Tibial nerve (tissue), 4 donors: ENCODE data around the gene TTC27. TPM values are rescaled to one million over a fixed set of nuclear protein-coding genes. Genes with fewer than 3 reads are reported as not detected.

Experiments
- DNase-seq, 2 donors: peaks; one replicate each; pipeline ENCODE4 v3.0.0-alpha.2; 2019; ENCODE audit warnings: low spot score in 2 of 2
- H3K27ac ChIP-seq, 4 donors: fragments of 200-600 bp; sonication (generic) in 3 of 4; one replicate each; pipeline ENCODE4 v1.5.1; 2017 to 2019; ENCODE audit warnings: mild to moderate bottlenecking in 1 of 4
- H3K27me3 ChIP-seq, 2 donors: fragments of 200-600 bp; sonication (generic) in 1 of 2; one replicate each; pipeline versions ENCODE4 v1.5.1 to v1.6.0; 2017 to 2019
- H3K36me3 ChIP-seq, 3 donors: fragments of 200-600 bp; sonication (generic); one replicate each; pipeline ENCODE4 v1.5.1; 2018 to 2019
- H3K4me1 ChIP-seq, 4 donors: fragments of 200-600 bp; sonication (generic) in 3 of 4; one replicate each; pipeline ENCODE4 v1.5.1; 2017 to 2019
- H3K4me3 ChIP-seq, 4 donors: fragments of 200-600 bp; sonication (generic) in 3 of 4; one replicate each; pipeline ENCODE4 v1.5.1; 2017 to 2019; ENCODE audit warnings: mild to moderate bottlenecking in 1 of 4, moderate library complexity in 1 of 4
- H3K9me3 ChIP-seq, 4 donors: fragments of 200-600 bp; sonication (generic) in 3 of 4; one replicate each; pipeline ENCODE4 v1.5.1; 2017 to 2019
- EP300 ChIP-seq, 2 donors: sonication (generic); formaldehyde crosslinking; IDR thresholded peaks; one replicate each; pipeline ENCODE4 v1.6.1; 2017; ENCODE audit warnings: antibody characterized with exemption in 2 of 2, mild to moderate bottlenecking in 1 of 2
- POLR2A ChIP-seq, 2 donors: fragments of 450-650 bp; IDR thresholded peaks; one replicate each; pipeline ENCODE4 v1.6.1; 2017; ENCODE audit warnings: antibody characterized with exemption in 2 of 2, mild to moderate bottlenecking in 2 of 2, moderate library complexity in 2 of 2
- WGBS, 2 donors: methylation state at CpG; one replicate each; pipeline ENCODE4 v1.1.5; 2018; 5-methylcytosine and 5-hydroxymethylcytosine counted together
- total RNA-seq, 4 donors: library from RNA; depleted of rRNA; stranded (reverse); fragments of >200 nt; gene quantifications; one replicate each; pipeline ENCODE4 v1.1.0, GENCODE V29; 2016
- TF ChIP-seq, protein P1 (sequence below), 5 experiments: fragments of 200-600 bp in 3 of 5; fragments of 450-650 bp in 2 of 5; sonication (generic) in 3 of 5; IDR thresholded peaks; one replicate each; pipeline ENCODE4 v1.5.1; 2016 to 2019; ENCODE audit warnings: antibody characterized with exemption in 5 of 5, mild to moderate bottlenecking in 3 of 5, moderate library complexity in 2 of 5

Gene TTC27
- total RNA-seq, result 10 to 100 TPM; 22.5 to 25.8 (median 24.3) TPM

DNA sequence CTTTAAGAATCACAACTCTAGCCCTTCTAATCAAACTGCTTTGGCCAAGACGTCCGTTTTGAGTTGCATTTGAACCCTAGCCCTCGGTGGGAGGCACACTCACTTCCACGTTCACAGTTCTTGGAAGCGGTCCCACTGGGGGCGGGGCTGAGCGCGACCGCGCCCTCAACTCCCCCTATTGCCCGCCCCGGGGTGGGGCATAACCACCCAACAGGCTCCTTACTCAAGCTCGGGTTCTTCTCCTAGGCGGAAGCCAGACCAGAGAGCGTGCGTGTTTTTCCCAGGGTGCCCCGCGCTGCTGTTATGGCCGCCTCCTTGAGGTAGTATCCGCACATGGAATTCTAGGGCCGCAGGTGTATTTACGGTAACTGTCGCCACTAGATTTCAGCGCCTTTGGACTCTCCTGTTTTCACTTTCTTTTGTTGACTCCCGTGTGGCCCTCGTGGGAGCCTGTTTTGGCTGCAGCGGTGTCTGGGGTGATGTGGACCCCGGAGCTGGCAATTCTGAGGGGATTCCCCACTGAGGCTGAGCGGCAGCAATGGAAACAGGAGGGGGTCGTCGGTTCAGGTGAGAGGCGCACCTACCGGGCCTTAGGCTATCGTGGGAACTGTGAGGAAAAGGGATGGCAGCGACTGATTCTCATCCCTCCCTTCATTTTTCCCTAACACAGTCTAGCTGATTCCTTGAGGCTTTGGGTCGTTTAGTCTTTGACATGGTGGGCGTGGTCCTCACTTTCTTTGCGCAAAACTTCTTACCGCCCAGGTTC is at the start of gene TTC27:
TSS of gene TTC27 (plus strand) at position 237 of the 766 bp plus-strand sequence. CDS start at position 480, 243 bp downstream.
- 0 to 1% methylated on average over 36 to 38 of the region's 39 CpGs for WGBS, 2 donors
- Histone ChIP-seq H3K27me3 (no peaks in the 10 kb centered on the region), H3K4me1 (peaks cover 0 to 28% (median 11%) of the 10 kb centered on the region in 4 donors), H3K4me3 (peak within 1 kb of the TSS; percentile 62 to 94 (median 71)), H3K36me3 (peaks cover 0 to 31% (median 5%) of the 10 kb centered on the region in 3 donors), H3K9me3 (no peaks in the 10 kb centered on the region), H3K27ac (peak within 1 kb of the TSS in 3 of 4 donors; percentile 42 to 83 (median 68))
- TF ChIP-seq EP300 (IDR thresholded peaks at IDR 0.05), result peak; percentile 80 to 82
- TF ChIP-seq, protein P1, sequence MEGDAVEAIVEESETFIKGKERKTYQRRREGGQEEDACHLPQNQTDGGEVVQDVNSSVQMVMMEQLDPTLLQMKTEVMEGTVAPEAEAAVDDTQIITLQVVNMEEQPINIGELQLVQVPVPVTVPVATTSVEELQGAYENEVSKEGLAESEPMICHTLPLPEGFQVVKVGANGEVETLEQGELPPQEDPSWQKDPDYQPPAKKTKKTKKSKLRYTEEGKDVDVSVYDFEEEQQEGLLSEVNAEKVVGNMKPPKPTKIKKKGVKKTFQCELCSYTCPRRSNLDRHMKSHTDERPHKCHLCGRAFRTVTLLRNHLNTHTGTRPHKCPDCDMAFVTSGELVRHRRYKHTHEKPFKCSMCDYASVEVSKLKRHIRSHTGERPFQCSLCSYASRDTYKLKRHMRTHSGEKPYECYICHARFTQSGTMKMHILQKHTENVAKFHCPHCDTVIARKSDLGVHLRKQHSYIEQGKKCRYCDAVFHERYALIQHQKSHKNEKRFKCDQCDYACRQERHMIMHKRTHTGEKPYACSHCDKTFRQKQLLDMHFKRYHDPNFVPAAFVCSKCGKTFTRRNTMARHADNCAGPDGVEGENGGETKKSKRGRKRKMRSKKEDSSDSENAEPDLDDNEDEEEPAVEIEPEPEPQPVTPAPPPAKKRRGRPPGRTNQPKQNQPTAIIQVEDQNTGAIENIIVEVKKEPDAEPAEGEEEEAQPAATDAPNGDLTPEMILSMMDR (IDR thresholded peaks at IDR 0.05), result no peak
- DNase-seq, result peak; percentile 90 to 96

DNA sequence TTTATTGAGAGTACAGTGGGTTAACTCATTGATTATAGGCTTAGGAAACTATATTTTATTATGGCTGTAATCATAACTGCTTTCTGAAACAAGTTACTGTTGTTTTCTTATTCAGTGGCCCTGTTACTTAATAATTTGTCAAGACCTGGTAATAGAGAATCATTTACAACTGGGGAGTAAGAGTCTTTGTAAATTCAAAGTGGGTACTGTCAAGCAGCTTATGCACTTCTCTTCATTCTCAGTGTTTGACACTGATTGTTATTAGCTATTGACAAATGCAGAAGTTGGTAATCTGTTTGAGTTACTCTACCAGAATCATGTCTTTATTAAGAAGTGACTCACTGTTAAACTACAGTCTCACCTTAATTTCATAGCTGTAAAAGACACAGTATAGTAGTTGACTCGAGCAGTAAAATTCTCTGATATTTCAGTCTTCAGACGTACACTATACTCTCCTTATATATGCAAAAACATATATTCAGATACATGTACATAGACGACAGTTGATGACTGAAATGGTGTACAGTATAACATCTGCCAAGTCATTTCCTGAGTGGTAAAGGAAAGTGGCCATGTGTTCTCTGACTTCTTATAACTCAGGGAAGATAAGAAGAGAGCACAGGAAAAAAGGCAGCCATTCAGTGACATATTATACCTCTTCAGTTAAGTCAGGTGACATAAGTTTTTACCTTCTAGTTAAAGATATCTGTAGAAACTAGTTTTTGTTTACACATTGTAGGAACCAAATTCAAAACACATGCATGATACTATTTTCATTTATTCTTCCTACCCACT is 36.0 kb upstream of the TTC27 start:
- Histone ChIP-seq H3K4me3 (no peak overlapping the region), H3K9me3 (no peaks in the 10 kb centered on the region), H3K4me1 (no peaks in the 10 kb centered on the region), H3K36me3 (peaks cover 0 to 15% (median 0%) of the 10 kb centered on the region in 3 donors), H3K27ac (no peak overlapping the region), H3K27me3 (no peaks in the 10 kb centered on the region)
- 76 to 80% methylated on average over 3 of the region's 3 CpGs for WGBS, 2 donors
- DNase-seq, result no peak
- TF ChIP-seq, protein P1 (IDR thresholded peaks at IDR 0.05), result no peak
- TF ChIP-seq EP300 (IDR thresholded peaks at IDR 0.05) (no peak), POLR2A (IDR thresholded peaks at IDR 0.05) (no peak)

DNA sequence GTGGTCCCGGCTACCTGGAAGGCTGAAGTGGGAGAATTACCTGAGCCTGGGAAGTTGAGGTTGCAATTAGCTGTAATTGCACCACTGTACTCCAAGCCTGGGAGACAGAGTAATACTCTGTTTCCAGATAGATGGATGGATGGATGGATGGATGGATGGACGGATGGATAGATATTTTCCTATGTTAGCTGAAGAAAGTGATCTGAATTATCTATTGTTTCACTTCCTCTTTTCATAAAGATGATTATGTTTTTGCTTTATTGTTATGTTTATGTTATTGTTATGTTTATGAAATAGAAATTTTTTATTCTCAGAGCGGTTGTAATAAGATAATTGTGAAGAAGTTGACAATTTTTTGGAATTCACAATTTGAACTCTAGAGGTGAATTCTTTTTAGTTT is 33.3 kb upstream of the TTC27 start:
- no peaks in the 10 kb centered on the region for H3K4me1 ChIP-seq
- no peak overlapping the region for H3K4me3 ChIP-seq
- H3K36me3 ChIP-seq, result peaks cover 0 to 36% (median 3%) of the 10 kb centered on the region in 3 donors
- DNase-seq, result no peak
- H3K27ac ChIP-seq, result no peak overlapping the region
- H3K27me3 ChIP-seq, result no peaks in the 10 kb centered on the region
- 89 to 96% methylated on average over 3 of the region's 3 CpGs for WGBS, 2 donors
- no peaks in the 10 kb centered on the region for H3K9me3 ChIP-seq
- TF ChIP-seq EP300 (IDR thresholded peaks at IDR 0.05) (no peak), POLR2A (IDR thresholded peaks at IDR 0.05) (no peak)
- TF ChIP-seq, protein P1 (IDR thresholded peaks at IDR 0.05), result no peak

DNA sequence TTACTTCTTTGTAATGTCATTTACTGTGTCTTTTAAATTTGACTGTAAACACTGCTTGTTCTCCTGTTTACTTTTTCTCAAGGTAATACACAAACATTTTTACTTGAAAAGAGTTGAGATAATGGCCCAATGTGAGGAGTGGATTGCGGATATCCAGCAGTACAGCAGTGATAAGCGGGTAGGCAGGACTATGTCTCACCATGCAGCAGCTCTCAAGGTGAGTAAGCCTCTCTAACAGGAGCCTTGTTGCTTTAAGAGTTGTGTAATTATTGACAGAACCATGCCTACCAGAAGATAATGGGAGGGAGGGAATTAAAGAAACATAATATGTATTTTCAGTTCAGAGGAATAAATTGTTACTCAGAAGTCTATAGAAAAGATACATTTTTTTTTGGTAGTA is 16.5 kb upstream of the TTC27 start:
- H3K27ac ChIP-seq, result no peak overlapping the region
- H3K4me3 ChIP-seq, result no peak overlapping the region
- H3K9me3 ChIP-seq, result no peaks in the 10 kb centered on the region
- H3K27me3 ChIP-seq, result no peaks in the 10 kb centered on the region
- DNase-seq, result no peak
- no peak for TF ChIP-seq EP300 (IDR thresholded peaks at IDR 0.05)
- TF ChIP-seq, protein P1 (IDR thresholded peaks at IDR 0.05), result no peak
- TF ChIP-seq POLR2A (IDR thresholded peaks at IDR 0.05), result no peak
- no peaks in the 10 kb centered on the region for H3K4me1 ChIP-seq
- 93 to 100% methylated on average over 2 of the region's 2 CpGs for WGBS, 2 donors
- H3K36me3 ChIP-seq, result peaks cover 0 to 92% (median 4%) of the 10 kb centered on the region in 3 donors

DNA sequence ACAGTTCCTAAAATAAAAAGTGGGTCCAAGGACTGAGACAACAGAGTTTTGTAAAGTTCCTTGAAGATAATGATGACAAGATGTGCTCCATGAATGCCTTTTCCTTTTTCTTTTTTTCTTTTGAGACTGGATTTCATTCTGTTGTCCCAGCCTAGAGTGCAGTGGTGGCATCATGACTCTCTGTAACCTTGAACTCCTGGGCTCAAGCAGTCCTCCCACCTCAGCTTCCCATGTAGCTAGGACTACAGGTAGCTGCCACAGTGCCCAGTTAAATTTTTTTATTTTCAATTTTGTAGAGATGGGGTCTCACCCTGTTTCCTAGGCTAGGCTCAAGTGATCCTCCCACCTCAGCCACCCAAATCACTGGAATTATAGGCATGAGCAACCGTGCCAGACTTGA is 16.1 kb upstream of the TTC27 start:
- Histone ChIP-seq H3K4me3 (no peak overlapping the region), H3K36me3 (peaks cover 0 to 90% (median 4%) of the 10 kb centered on the region in 3 donors), H3K4me1 (no peaks in the 10 kb centered on the region), H3K9me3 (no peaks in the 10 kb centered on the region), H3K27ac (no peak overlapping the region), H3K27me3 (no peaks in the 10 kb centered on the region)
- 53 to 63% methylated on average over 1 of the region's 1 CpG for WGBS, 2 donors
- TF ChIP-seq, protein P1 (IDR thresholded peaks at IDR 0.05), result no peak
- no peak for TF ChIP-seq POLR2A (IDR thresholded peaks at IDR 0.05)
- TF ChIP-seq EP300 (IDR thresholded peaks at IDR 0.05), result no peak
- DNase-seq, result no peak
